CD4-positive, alpha-beta T cell treated with Interferon alpha-2 for 1 hour (primary cell): ENCODE data around the gene ABLIM2.
A peak's percentile ranks its signal among the peaks of the same experiment; 100 is the strongest.

Experiments used
- DNase-seq, 2 donors: peaks; one replicate each; pipeline ENCODE4 v3.0.0-alpha.2; 2020 to 2022

The ABLIM2 gene

DNA sequence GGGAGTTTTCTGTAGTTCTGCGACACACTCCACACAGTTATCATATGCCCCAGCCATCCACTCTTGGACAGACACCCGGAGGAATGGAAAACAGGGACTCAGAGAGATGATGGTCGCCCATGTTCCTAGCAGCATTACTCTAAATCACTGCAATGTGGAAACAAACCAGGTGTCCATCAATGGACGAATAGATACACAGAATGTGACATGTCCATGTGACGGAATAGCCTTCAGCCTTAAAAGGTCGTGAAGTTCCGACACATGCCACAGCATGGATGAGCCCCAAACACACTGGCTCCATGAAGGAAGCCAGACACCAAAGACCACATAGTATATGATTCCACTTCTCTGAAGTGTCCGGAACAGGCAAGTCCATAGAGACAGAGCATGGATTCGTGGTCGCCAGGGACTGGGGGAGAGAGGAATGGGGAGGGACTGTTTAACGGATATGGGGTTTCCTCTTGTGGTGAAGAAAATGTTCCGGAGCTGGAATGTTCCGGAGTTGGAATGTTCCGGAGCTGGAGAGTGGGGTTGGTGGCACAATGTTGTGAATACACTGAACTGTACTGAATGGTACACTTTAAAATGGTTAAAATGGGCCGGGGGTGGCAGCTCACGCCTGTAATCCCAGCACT is 190.2 kb downstream of the ABLIM2 start:
- DNase-seq = no peak

DNA sequence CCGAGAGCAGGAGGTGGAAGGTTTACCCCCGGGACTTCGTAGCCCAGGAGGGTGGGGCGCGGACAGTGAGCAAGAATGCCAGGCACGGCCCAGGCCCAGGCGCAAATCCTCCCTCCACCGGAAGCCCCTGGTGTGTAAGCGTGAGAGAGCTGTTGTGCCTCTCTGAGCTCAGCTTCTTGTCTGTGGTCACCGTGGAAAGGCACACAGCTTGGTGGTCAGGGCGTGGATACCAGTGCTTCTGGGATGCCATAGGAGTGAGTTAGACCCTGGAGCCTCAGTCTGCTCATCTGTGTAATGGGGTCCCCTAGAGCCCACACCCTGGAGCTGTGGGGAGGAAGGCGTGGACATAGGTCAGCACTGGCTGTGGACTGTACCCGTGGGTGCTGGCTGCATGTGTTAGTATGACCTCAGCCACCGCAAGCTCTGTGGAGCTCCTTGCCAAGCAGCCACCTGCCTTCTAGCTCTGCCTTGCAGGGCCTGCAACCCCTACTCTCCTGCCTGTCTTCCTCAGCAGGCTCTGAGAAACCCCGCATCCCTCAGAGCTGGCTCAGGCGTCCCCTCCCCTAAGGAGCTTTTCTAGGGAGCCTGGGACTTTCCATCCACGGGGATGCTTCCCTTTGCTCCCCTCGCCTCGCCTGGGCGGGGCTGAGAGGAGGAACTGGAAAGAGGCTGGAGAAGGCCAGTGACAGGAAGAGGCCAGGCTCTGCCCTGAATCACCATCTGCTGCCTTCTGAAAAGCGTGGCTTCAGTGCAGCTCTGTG is 190.9 kb downstream of the ABLIM2 start:
- no peak for DNase-seq

- DNase-seq = no peak
Observed at GRCh38 chr4:7967063-7967440, 191.6 kb downstream of the ABLIM2 start.

DNA sequence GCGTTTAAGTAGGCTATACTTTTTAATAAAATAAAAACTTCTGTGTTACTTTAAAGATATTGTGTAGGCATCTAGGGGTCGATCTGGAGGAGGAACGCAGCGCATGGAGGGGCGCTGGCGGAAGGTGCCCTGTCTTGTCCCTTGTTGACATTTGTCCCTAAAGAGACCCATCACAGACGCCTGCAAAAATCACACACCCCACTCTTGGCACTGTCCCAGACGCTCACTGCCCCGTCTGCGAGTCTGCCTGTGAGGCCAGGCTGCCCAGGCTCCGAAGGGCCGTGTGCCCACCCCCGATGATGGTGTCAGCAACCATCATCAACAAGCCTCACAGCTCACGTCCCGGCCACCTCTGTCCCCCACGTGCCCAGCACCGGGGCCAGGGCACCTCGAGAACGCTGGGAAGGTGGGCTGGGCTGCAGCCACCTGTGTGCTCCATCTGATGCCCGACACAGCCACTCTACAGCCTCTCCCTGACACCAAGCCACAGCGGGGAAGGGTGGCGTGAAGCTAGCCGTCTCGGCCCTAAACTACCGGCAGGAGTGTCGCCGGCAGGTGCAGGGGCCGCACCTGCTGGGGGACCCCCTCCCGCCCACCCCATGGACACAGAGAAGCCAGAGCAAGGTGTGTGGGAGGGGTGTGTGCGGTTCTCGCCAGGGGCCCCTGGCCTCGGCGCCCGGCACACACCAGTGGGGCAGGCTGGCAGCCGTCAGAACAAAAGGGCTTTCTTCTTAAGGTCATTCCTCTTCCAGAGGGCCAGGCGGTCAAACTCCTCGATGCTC is 192.1 kb downstream of the ABLIM2 start:
- no peak for DNase-seq

- DNase-seq = peak; percentile 28 to 78
Observed at GRCh38 chr4:7964890-7965662, 193.5 kb downstream of the ABLIM2 start.

DNA sequence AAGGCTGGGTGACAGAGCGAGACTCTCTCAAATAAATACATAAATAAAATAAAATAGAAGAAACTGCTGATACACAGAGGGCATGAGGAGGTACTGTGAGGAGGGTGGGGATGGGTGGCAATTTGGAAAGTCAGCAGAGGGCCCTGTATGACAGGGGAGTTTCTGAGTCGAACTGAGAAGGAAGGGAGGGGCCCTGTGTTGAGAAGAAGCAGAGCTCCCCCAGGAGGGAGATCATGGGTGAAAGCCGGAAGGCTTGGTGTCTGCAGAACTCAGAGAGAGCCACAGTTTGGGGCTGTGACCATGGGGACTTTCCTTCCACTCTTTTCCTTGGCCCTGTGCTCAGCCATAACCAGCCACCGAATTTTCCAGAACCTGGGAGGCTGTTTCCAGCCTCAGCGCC is 194.2 kb downstream of the ABLIM2 start:
- peak; percentile 18 to 70 for DNase-seq

DNA sequence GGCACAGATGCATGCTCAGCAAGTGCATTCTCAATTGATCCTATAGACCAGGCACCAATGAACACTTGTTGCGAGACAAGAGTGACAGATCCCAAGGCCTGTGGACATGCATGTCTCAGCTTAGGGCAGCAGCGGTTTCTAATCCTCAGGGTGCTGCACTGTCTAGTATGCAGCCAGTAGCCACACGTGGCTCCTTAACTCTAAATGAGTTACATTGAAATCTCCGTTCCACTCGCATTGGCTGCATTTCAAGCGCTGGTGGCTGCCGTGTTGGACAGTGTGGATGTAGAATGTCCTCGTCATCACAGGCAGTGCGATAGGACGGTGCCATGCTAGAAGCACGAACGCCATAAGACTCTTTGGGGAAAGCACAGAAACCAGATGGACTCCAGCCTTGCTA is 194.9 kb downstream of the ABLIM2 start:
- DNase-seq = no peak

DNA sequence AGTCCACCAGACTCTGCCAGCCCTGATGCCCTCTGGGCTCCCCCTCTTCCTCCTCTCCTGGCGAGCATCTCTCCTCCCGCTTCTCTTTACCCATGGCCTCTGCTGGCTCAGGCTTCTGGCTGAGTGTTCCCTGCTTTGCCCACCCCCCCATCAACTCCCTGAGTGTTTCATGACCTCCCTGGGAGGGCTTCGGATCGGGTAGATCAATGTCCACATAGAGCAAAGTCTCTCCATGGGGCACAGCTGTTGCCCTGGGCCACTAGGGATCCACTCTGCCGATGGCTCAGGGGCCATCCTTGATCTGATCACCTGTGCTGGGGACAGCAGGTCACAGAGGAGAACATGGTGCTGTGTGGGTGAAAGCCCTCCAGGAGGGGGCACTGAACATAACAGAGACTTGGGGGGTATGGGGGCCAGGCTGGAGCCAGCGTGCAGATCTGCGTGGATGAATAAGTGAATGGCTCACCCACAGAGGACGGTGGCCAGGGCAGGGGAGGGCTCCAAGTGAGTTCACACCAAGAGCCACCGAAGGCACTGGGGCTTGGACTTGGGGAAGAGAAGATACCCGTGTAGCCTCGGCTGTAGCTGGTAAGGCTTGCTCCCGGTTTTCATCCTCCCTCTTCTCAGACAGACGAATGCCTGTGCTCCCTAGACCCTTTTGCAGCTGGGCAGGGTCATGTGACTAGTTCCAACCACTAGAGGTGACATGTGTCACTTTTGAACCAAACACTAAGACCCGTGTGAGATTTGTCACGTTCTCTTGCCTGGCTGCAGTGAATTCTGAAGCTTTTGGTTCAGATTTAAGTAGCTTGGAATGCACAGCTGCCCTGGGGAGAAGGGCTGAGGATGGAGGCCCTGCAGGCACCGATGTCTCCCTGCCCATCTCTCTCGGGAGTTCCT is 195.8 kb downstream of the ABLIM2 start:
- no peak for DNase-seq

DNA sequence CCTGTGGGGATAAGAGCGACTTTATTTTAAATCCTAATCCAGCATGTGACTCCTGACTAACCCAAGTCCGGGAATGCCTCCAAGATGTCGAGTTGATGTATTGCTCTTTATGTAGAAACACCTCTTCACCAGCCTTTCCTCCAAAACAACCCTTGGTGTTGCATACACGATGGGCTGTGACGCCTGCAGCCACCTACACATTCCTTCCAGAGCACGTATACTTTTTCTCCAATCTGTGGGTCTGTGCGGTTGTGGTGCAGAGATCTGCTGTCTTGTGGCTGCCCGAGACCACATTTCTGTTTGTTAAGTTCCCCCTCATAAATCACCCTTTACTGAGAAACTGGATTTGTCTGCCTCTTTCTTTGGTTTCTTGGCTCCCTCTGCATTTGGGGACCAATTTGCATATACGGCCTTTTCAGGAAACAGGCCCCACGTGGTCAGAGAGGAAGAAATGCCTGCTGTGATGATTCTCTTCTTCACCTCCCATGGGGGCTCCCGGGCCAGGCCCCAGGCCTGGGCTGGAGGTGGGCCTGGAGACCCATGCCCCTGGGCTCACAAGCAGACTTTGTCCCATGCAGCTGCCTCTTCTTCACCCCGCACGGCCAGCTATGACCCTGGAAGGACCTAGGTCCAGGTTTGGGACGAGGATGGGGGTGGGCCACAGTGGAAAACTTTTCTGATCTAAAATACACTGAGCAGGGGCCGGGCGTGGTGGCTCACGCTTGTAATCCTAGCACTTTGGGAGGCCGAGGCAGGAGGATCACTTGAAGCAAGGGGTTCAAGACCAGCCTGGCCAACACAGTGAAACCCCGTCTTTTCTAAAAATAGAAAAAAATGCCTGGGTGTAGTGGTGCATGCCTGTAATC is 197.6 kb downstream of the ABLIM2 start:
- peak in 1 of 2 donors; percentile 33 for DNase-seq

GRCh38 chr4:7960017-7960789 is 198.4 kb downstream of the ABLIM2 start:
- DNase-seq = no peak

- no peak for DNase-seq
Observed at GRCh38 chr4:7959078-7959477, 199.5 kb downstream of the ABLIM2 start.

DNA sequence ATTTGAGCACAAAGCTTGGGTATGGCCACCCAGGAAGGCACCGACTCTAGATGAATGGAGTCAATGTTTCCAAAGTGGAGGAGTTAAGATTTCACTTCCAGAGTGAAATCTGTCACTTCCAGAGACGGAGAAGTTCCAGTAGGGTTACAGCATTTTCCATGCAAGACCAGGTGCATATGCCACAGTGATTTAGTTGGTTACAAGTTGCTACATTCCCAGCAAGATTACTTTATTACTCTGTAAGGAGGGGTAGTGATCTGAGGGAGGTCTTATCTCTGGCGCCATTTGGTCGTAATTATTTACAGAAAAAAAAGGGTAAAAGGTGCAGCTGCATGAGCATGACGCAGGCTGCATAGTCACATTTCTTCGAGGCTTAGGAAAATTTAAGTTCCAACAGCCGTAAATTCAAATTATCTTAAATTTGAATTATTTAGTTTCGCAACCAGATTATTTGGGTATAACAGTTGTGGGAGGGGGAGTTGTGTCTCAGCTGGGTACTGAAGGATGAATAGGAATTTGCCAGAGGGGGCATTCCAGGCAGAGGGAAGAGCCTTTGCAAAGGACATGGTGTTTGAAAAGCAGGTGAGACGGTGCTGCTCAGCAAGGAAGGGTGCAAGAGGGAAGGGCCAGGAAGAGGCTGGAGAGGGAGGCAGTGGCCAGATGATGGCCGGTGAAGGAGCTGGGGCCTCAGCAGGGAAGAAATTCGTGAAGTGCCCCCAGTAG is 201.5 kb downstream of the ABLIM2 start:
- DNase-seq = no peak

DNA sequence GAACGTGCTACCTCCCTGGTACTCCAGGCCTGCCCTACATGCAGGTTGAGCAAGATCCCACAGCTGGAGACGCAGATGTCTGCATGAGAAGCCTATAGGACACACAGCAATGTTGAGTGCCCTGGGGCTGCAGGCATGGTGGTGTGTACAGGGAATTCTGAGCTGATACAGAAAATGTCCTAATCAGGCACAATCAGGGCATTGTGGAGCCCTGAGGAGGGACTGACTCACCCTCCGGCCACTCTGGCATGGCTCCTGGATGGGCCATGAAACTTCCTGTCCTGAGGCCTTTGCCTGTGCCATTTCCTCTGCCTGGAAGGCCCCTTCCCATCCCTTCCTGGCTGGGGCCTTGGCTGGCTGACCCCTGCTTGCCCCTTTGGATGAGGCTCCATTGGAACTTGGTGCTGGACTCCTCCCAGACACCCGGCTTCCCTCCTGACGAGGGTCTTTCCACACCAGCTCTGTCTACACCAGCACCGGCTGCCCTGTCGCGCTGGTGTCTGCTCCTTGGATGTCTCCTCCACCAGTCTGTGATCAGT is 202.3 kb downstream of the ABLIM2 start:
- no peak for DNase-seq

- DNase-seq = no peak
Observed at GRCh38 chr4:7955393-7955792, 203.2 kb downstream of the ABLIM2 start.

DNA sequence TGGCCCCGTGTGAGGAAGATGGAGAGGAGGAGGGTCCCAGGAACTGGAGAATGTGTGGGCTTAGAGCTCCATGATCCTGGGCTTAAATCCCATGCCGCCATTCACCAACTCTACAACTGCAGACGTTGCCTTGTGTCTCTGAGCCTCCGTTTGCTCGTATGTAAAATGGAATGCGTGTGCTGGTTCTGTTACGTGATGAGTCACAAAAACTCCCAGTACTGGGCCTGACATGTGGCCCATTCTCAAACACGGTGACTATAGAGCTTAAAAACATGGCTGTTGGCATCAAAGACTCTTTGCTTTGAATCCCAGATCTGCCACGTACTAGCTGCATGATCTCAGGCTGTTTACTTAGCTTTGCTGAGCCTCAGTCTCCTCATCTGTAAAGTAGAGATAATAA is 206.0 kb downstream of the ABLIM2 start:
- no peak for DNase-seq

DNA sequence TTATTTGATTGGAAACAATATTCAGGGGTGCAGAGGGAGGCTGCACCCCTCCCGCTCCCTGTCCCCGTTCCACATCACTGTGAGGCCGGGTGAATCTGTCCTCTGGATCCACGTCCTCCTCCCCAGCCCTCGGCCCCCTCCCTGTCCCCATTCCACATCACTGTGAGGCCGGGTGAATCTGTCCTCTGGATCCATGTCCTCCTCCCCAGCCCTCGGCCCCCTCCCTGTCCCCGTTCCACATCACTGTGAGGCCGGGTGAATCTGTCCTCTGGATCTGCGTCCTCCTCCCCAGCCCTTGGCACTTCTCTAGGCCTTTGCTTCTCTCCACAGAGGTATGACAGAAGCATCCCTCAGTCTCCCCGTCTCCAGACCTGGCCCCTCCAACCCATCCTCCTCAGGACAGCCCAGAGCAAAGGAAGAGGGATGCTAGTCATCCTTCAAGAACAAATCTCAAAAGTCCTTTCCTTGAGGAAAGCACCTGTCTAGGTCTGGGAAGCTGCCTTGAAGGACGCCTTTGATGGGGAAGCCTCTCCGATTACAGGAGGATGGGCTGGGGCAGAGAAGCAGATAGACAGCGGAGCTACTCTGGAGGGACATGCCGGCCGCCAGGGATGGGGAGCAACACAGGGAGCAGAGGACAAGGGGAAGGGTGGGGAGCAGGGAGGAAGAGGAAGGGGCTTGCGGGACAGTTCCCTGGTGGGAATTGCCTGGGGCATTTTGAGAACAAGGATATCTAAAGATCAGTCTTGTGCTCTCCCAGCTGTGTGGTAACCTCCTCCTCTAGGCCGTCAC is 208.1 kb downstream of the ABLIM2 start:
- DNase-seq = no peak

DNA sequence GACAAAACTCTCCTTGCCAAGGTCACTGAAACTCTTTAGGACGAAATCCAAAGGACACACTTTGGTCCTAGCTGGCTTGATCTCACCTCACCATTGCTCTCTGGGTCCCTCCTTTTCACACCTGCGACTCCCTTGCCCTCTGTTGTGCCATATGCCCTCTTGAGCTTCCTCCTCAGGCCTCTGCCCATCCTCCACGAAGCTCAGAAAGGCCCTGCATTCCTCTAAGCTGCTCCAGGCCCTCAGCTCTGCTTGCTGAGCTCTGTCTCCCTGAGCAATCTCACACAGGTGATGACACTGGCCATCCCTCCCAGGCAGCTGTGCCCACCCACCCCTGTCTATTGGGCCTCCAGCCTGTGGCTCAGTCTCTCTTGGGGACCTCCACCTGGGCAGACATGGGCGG is 208.9 kb downstream of the ABLIM2 start:
- DNase-seq = no peak

GRCh38 chr4:7947927-7948326 is 210.7 kb downstream of the ABLIM2 start:
- DNase-seq = peak in 1 of 2 donors; percentile 38
